GM12891 (cell line): ENCODE data around the gene EP300.

Experiments
- PAX5 ChIP-seq: IDR thresholded peaks from 2 replicates; pipeline ENCODE4 v1.6.1; 2011; ENCODE audit warnings: low read length, moderate library complexity, mild to moderate bottlenecking; ENCODE audit not compliant: insufficient read depth, severe bottlenecking
- POLR2A ChIP-seq: IDR thresholded peaks from 2 replicates; pipeline ENCODE4 v1.6.1; 2011; ENCODE audit warnings: low read depth, low read length, control low read depth
- POLR2AphosphoS5 ChIP-seq: IDR thresholded peaks from 2 replicates; pipeline ENCODE4 v1.6.1; 2011; ENCODE audit warnings: low read depth, low read length, control low read depth
- SPI1 ChIP-seq: IDR thresholded peaks from 2 replicates; pipeline ENCODE4 v1.6.1; 2011; ENCODE audit warnings: low read depth, low read length, control low read depth
- TAF1 ChIP-seq: IDR thresholded peaks from 2 replicates; pipeline ENCODE4 v1.6.1; 2011; ENCODE audit warnings: low read depth, low read length, control low read depth

DNA sequence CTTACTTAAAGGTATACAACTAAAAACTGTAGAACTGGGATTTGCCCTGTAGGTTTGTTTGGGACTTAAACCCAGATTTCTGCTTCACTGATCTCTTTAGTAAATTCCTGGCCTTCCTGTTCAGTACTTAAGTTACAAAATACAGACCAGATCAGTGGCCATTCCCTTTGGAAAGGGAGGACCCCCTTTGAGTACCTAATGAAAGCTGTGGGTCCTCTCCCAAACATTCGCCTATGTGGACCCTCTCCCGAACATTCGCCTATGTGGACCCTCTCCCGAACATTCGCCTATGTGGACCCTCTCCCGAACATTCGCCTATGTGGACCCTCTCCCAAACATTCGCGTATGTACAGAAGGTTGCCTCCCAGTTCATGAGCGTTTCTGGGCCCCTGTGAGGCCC lies 123.0 kb downstream of the EP300 start:
- TF ChIP-seq POLR2A = no peak
- no peak for TF ChIP-seq POLR2AphosphoS5
- no peak for TF ChIP-seq PAX5
- TF ChIP-seq TAF1 = no peak
- no peak for TF ChIP-seq SPI1
